H9 (cell line): ENCODE results near the gene LRMDA. TPM values are rescaled to one million over a fixed set of nuclear protein-coding genes. Genes with fewer than 3 reads are reported as not detected.

Source experiments
- DNase-seq: peaks from one replicate; pipeline ENCODE4 v3.0.0-alpha.2; 2017
- H2AFZ ChIP-seq: one replicate; pipeline ENCODE4 v1.6.1; 2013; ENCODE audit warnings: mild to moderate bottlenecking, low read length, control low read depth, moderate library complexity
- H2AK5ac ChIP-seq: 2 replicates; pipeline ENCODE4 v1.6.1; 2013; ENCODE audit warnings: low read length, control low read depth, mixed read lengths; ENCODE audit not compliant: insufficient read length
- H2BK120ac ChIP-seq: one replicate; pipeline ENCODE4 v1.6.1; 2013; ENCODE audit warnings: low read depth, mild to moderate bottlenecking, low read length, control low read depth, inconsistent platforms; ENCODE audit not compliant: poor library complexity, severe bottlenecking
- H2BK12ac ChIP-seq: 2 replicates; pipeline ENCODE4 v1.6.1; 2013; ENCODE audit warnings: low read length, control low read depth, mixed read lengths, low read depth; ENCODE audit not compliant: insufficient read length
- H2BK15ac ChIP-seq: 2 replicates; pipeline ENCODE4 v1.6.1; 2013; ENCODE audit warnings: low read depth, low read length, control low read depth
- H2BK20ac ChIP-seq: one replicate; pipeline ENCODE4 v1.6.1; 2013; ENCODE audit warnings: low read depth, mild to moderate bottlenecking, low read length, control low read depth, inconsistent platforms; ENCODE audit not compliant: poor library complexity, severe bottlenecking
- H2BK5ac ChIP-seq: 2 replicates; pipeline ENCODE4 v1.6.1; 2013; ENCODE audit warnings: low read length, control low read depth, mixed read lengths; ENCODE audit not compliant: insufficient read length
- H3K14ac ChIP-seq: 2 replicates; pipeline ENCODE4 v1.6.1; 2013; ENCODE audit warnings: low read length, control low read depth; ENCODE audit not compliant: insufficient read depth
- H3K18ac ChIP-seq: 2 replicates; pipeline ENCODE4 v1.6.1; 2013; ENCODE audit warnings: low read depth, mild to moderate bottlenecking, mixed read lengths, low read length, control low read depth; ENCODE audit not compliant: insufficient read length
- H3K23ac ChIP-seq: 2 replicates; pipeline ENCODE4 v1.6.1; 2013; ENCODE audit warnings: low read length, control low read depth, mixed read lengths, low read depth; ENCODE audit not compliant: insufficient read length
- H3K23me2 ChIP-seq: 2 replicates; pipeline ENCODE4 v1.6.1; 2013; ENCODE audit warnings: low read depth, mild to moderate bottlenecking, mixed read lengths, low read length, control low read depth; ENCODE audit not compliant: insufficient read length, poor library complexity, severe bottlenecking
- H3K27ac ChIP-seq: 2 replicates; pipeline ENCODE4 v1.5.1; 2013; ENCODE audit warnings: low read length, control low read depth, mixed read lengths, low read depth; ENCODE audit not compliant: insufficient read length
- H3K27me3 ChIP-seq: 2 replicates; pipeline ENCODE4 v1.6.1; 2013; ENCODE audit warnings: low read length, control low read depth, inconsistent platforms; ENCODE audit not compliant: insufficient read depth
- H3K4ac ChIP-seq: 2 replicates; pipeline ENCODE4 v1.6.1; 2013; ENCODE audit warnings: low read depth, mild to moderate bottlenecking, control low read depth, inconsistent platforms, low read length, moderate library complexity
- H3K4me1 ChIP-seq: 2 replicates; pipeline ENCODE4 v1.6.1; 2013; ENCODE audit warnings: low read length, control low read depth, inconsistent platforms; ENCODE audit not compliant: insufficient read depth
- H3K4me2 ChIP-seq: 2 replicates; pipeline ENCODE4 v1.6.1; 2013; ENCODE audit warnings: low read length, control low read depth, mixed read lengths; ENCODE audit not compliant: insufficient read length, insufficient read depth
- H3K56ac ChIP-seq: 2 replicates; pipeline ENCODE4 v1.6.1; 2013; ENCODE audit warnings: low read depth, mild to moderate bottlenecking, mixed read lengths, low read length, control low read depth; ENCODE audit not compliant: insufficient read length
- H3K79me1 ChIP-seq: 2 replicates; pipeline ENCODE4 v1.6.1; 2013; ENCODE audit warnings: low read depth, mild to moderate bottlenecking, moderate library complexity, low read length, control low read depth, inconsistent platforms; ENCODE audit not compliant: insufficient read depth, poor library complexity, severe bottlenecking
- H3K79me2 ChIP-seq: 2 replicates; pipeline ENCODE4 v1.6.1; 2013; ENCODE audit warnings: low read length, control low read depth, inconsistent platforms; ENCODE audit not compliant: insufficient read depth
- H3K9ac ChIP-seq: 2 replicates; pipeline ENCODE4 v1.6.1; 2013; ENCODE audit warnings: low read length, control low read depth, mixed read lengths; ENCODE audit not compliant: insufficient read length; ENCODE audit errors: extremely low read depth
- H3K9me3 ChIP-seq: one replicate; pipeline ENCODE4 v1.6.1; 2013; ENCODE audit warnings: low read depth, low read length, inconsistent platforms; ENCODE audit not compliant: control insufficient read depth
- H3T11ph ChIP-seq: one replicate; pipeline ENCODE4 v1.6.1; 2013; ENCODE audit warnings: mild to moderate bottlenecking, low read length, control low read depth, inconsistent platforms
- H4K20me1 ChIP-seq: one replicate; pipeline ENCODE4 v1.6.1; 2013; ENCODE audit not compliant: control insufficient read depth, insufficient read length, insufficient read depth
- H4K5ac ChIP-seq: 2 replicates; pipeline ENCODE4 v1.6.1; 2013; ENCODE audit warnings: low read depth, mild to moderate bottlenecking, mixed read lengths, low read length, control low read depth; ENCODE audit not compliant: insufficient read length
- H4K8ac ChIP-seq: replicated peaks from 2 replicates; pipeline ENCODE4 v1.6.1; 2013; ENCODE audit warnings: low read length, control low read depth, mixed read lengths, low read depth; ENCODE audit not compliant: insufficient read length
- H4K91ac ChIP-seq: 2 replicates; pipeline ENCODE4 v1.6.1; 2013; ENCODE audit warnings: low read depth, mild to moderate bottlenecking, moderate library complexity, mixed read lengths, low read length, control low read depth; ENCODE audit not compliant: insufficient read length
- H3K27ac Mint-ChIP-seq, 3 experiments: 2 replicates in 2 of 3; 3 replicates in 1 of 3; pipeline ENCODE4 v1.8.0; 2020 to 2021; ENCODE audit warnings: mixed read lengths in 3 of 3, mild to moderate bottlenecking in 1 of 3, moderate library complexity in 1 of 3
- H3K27me3 Mint-ChIP-seq: 2 replicates; pipeline ENCODE4 v1.8.0; 2021; ENCODE audit warnings: low read depth, mild to moderate bottlenecking, moderate library complexity, mixed read lengths
- H3K36me3 Mint-ChIP-seq, 3 experiments: 2 replicates in 2 of 3; 3 replicates in 1 of 3; pipeline ENCODE4 v1.8.0; 2020 to 2021; ENCODE audit warnings: low read depth in 3 of 3, mixed read lengths in 3 of 3; ENCODE audit not compliant: insufficient read depth in 1 of 3
- H3K4me1 Mint-ChIP-seq, 2 experiments: 2 replicates each; pipeline ENCODE4 v1.8.0; 2020; ENCODE audit warnings: mixed read lengths in 2 of 2
- H3K4me3 Mint-ChIP-seq, 2 experiments: 2 replicates in 1 of 2; 3 replicates in 1 of 2; pipeline ENCODE4 v1.8.0; 2020 to 2021; ENCODE audit warnings: mild to moderate bottlenecking in 2 of 2, mixed read lengths in 2 of 2, moderate library complexity in 1 of 2
- H3K9me3 Mint-ChIP-seq, 2 experiments: 2 replicates in 1 of 2; 3 replicates in 1 of 2; pipeline ENCODE4 v1.8.0; 2020; ENCODE audit warnings: mild to moderate bottlenecking in 2 of 2, mixed read lengths in 2 of 2, moderate library complexity in 1 of 2
- CTCF ChIP-seq: fragments of 200-600 bp; sonication (generic); conservative IDR thresholded peaks from 3 replicates; pipeline ENCODE4 v1.8.0; 2021; ENCODE audit warnings: antibody characterized with exemption, mild to moderate bottlenecking
- WGBS: extraction: QIAGEN DNeasy Blood & Tissue Kit; methylation state at CpG from one replicate; pipeline ENCODE4 v1.1.7; 2013; ENCODE audit warnings: missing lambda C conversion rate, low lambda C conversion rate, mixed read lengths; ENCODE audit not compliant: insufficient read length; ENCODE audit errors: extremely low coverage; 5-methylcytosine and 5-hydroxymethylcytosine counted together
- total RNA-seq: library from RNA; stranded (reverse); gene quantifications from 2 replicates; pipeline ENCODE4 v1.2.1, GENCODE V29; 2021

Gene LRMDA
- total RNA-seq, 1 experiment from 2014 or later = 1.8 TPM

GRCh38 chr10:75658036-75658435, 226.6 kb downstream of the LRMDA start:
- no peaks in the 10 kb centered on the region for H3K79me1 ChIP-seq
- H2BK120ac ChIP-seq = no peak overlapping the region
- H3K9ac ChIP-seq = no peak overlapping the region
- no peaks in the 10 kb centered on the region for H4K20me1 ChIP-seq
- no peak overlapping the region for H4K91ac ChIP-seq
- H2BK15ac ChIP-seq = no peak overlapping the region
- H3K4ac ChIP-seq = no peak overlapping the region
- H3K56ac ChIP-seq = no peak overlapping the region
- WGBS = no CpG with 5 or more reads among the region's 4 CpGs
- Mint-ChIP-seq H3K9me3 (no peaks in the 10 kb centered on the region), H3K27ac (no peak overlapping the region), H3K4me1 (0 out of 4 replicates have a peak, but pooled peaks cover 0 to 2% of the 10 kb centered on the region in 2 experiments), H3K27me3 (peaks cover 26% of the 10 kb centered on the region), H3K4me3 (no peak overlapping the region), H3K36me3 (no peaks in the 10 kb centered on the region)
- H3T11ph ChIP-seq = no peak overlapping the region
- H2BK12ac ChIP-seq = no peak overlapping the region
- no peaks in the 10 kb centered on the region for H3K23me2 ChIP-seq
- H3K79me2 ChIP-seq = no peaks in the 10 kb centered on the region
- H2BK20ac ChIP-seq = no peak overlapping the region
- H2AK5ac ChIP-seq = no peak overlapping the region
- no peaks in the 10 kb centered on the region for H3K27me3 ChIP-seq
- no peak overlapping the region for H3K18ac ChIP-seq
- no peak overlapping the region for H4K5ac ChIP-seq
- H2BK5ac ChIP-seq = no peak overlapping the region
- DNase-seq = no peak
- H3K4me1 ChIP-seq = no peaks in the 10 kb centered on the region
- H3K23ac ChIP-seq = no peak overlapping the region
- TF ChIP-seq CTCF = no peak
- no peak overlapping the region for H3K14ac ChIP-seq
- no peak overlapping the region for H3K27ac ChIP-seq
- H3K9me3 ChIP-seq = no peaks in the 10 kb centered on the region
- H3K4me2 ChIP-seq = no peak overlapping the region
- no peak overlapping the region for H2AFZ ChIP-seq
- no peak overlapping the region for H4K8ac ChIP-seq
